ENCODE data around the gene TSSK6. TPM values are rescaled to one million over a fixed set of nuclear protein-coding genes. Genes with fewer than 3 reads are reported as not detected.

Gene TSSK6
- total and polyA plus RNA-seq, 2 of the 4 experiments (the other 2 are of a cell fraction): 1.3 to 2.2 TPM

DNA sequence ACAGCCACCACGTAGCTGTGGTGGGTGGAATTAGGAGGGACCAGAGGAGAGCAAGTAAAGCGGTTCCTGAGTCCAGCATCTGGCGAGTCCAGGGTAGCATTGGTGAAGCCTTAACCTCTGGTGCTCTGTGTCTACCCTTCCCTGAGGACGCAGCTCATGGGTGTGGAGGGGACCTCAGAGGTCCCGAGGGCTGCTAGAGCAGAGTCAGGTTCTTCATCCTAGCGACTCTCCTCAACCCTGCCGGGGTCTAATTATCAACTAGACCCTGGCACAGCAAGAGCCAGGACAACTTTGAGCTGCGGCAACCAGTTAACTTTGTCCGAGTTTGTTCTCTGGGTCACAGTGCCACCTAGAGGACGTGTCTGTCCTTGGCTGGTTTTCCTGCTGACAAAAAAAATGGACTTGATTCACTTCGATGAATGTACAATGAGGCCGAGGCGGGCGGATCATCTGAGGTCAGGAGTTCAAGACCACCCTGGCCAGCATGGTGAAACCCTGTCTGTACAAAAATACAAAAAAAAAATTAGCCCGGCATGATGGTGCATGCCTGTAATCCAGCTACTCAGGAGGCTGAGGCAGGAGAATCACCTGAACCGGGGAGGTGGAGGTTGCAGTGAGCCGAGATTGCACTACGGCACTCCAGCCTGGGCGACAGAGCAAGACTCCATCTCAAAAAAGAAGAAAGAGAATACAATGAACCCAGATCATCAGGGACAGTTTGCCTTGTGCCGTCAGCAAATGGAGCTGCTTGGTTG is 25.0 kb downstream of the TSSK6 start (continued):
- TF ChIP-seq MAZ (IDR thresholded peaks at IDR 0.05; ENCODE audit: borderline replicate concordance, low read depth, low read length): no peak
- no peak for TF ChIP-seq CEBPB (IDR thresholded peaks at IDR 0.05; ENCODE audit: low read depth, low read length)

DNA sequence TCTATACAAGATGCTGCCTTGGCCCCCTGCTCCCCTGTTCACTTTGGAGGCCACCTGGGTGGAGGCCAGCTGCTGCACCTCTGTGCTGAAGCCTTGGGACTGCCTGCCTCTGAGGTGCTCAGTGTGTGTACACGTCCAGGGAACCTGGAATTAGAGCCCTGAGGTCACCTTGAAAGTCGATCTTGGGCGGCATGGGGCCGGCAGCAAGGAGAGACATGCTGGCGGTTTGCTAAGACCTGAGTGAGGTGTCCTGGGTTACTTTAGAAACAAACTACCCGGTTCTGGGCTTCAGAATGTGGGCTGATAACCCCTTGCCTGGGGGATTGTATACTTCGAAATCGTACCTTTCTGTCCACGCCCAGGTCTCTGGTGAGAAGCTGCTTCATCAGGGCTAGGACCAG is 25.5 kb downstream of the TSSK6 start:
- CTCF ChIA-PET: interaction anchor here (1.0 to 2.7 kb wide), 5 partner anchors 84 to 127 kb away, joined by 3 to 15 read pairs (median 4); partner anchors contain the start of gene GATAD2A
- Histone ChIP-seq H4K91ac (ENCODE audit: insufficient read depth, low read depth, low read length) (peak overlapping the region; percentile 84), H3K9ac (ENCODE audit: low read depth, low read length) (peak overlapping the region; percentile 5; the same call in 1 of the 2 replicates), H3K56ac (ENCODE audit: extremely low read depth, insufficient read depth, low read length) (no peak overlapping the region), H3K4me3 (ENCODE audit: insufficient read depth, low read depth, low read length) (no peak overlapping the region), H4K8ac (ENCODE audit: low read depth in 2 of 2, low read length in 2 of 2) (peak overlapping the region; percentile 64 to 94; a peak in 3 of 4 replicates), H3K27ac (ENCODE audit: insufficient read depth, low read length) (peak overlapping the region; percentile 68), H2BK15ac (ENCODE audit: low read depth, low read length) (peak overlapping the region; percentile 21; the same call in 1 of the 3 replicates), H3K23ac (ENCODE audit: low read depth, low read length) (peak overlapping the region; percentile 13; the same call in 1 of the 2 replicates), H3K18ac (ENCODE audit: low read depth, low read length) (peak overlapping the region; percentile 63; the same call in 1 of the 2 replicates), H2AK9ac (replicated peaks; ENCODE audit: low read depth, low read length, poor library complexity) (peak overlapping the region; percentile 67), H3K9me1 (ENCODE audit: insufficient read depth, low read length) (peaks cover 18% of the 10 kb centered on the region), H3K4me1 (ENCODE audit: control insufficient read depth, insufficient read depth, low read length) (peaks cover 37% of the 10 kb centered on the region), H2BK120ac (ENCODE audit: low read depth, low read length) (peak overlapping the region; percentile 53), H2AFZ (replicated peaks; ENCODE audit: low read length, poor library complexity) (peak overlapping the region; percentile 83), H2AK5ac (ENCODE audit: low read depth, low read length) (peak overlapping the region; percentile 92), H3K27me3 (ENCODE audit: control insufficient read depth, insufficient read depth, low read length) (no peaks in the 10 kb centered on the region), H3K79me1 (ENCODE audit: low read depth in 1 of 2, low read length in 2 of 2) (peaks cover 13 to 81% of the 10 kb centered on the region in 2 experiments; a peak in 3 of 4 replicates), H4K20me1 (ENCODE audit: insufficient read depth, low read length) (no peaks in the 10 kb centered on the region; the same call in 1 of the 2 replicates), H3K9me3 (ENCODE audit: control insufficient read depth, insufficient read depth, low read length) (no peaks in the 10 kb centered on the region), H4K5ac (ENCODE audit: low read depth, low read length) (peak overlapping the region; percentile 93), H3K4ac (ENCODE audit: low read depth, low read length) (peak overlapping the region; percentile 65), H3K14ac (replicated peaks; ENCODE audit: low read depth, low read length) (peak overlapping the region; percentile 27), H3K36me3 (ENCODE audit: control insufficient read depth, insufficient read depth, low read length) (peaks cover 24% of the 10 kb centered on the region), H3K4me2 (ENCODE audit: low read depth, low read length) (peak overlapping the region; percentile 67), H2BK5ac (ENCODE audit: low read depth, low read length, poor library complexity, severe bottlenecking) (peak overlapping the region; percentile 73), H2BK20ac (ENCODE audit: low read depth, low read length) (peak overlapping the region; percentile 23; the same call in 1 of the 2 replicates)
- dilution Hi-C loops (cut with HindIII; ENCODE audit: low sequenced_read_pairs, unreplicated experiment) (no loop called here), in situ Hi-C loops (cut with MboI; ENCODE audit: low sequenced_read_pairs) (loop anchor here (5.0 kb wide), 1 partner anchor 123 kb away; no protein-coding TSS in a partner anchor), intact Hi-C loops (cut with micrococcal nuclease) (loop anchor here (1.0 to 5.0 kb wide), 3 partner anchors 85 to 124 kb away; partner anchors contain the start of gene GATAD2A)
- no peak for DNase-seq
- POLR2A ChIA-PET (ENCODE audit: unreplicated experiment): no interaction called here
- WGBS, 2 experiments (ENCODE audit: extremely low coverage in 2 of 2, insufficient read length in 1 of 2): 63% methylated on average over 9 of the region's 9 CpGs; no CpG with 5 or more reads in 1 of the 2 experiments
- TF ChIP-seq POLR2A (IDR thresholded peaks at IDR 0.05; ENCODE audit: low read depth, low read length): no peak
- no peak for TF ChIP-seq RFX5 (IDR thresholded peaks at IDR 0.05; ENCODE audit: low read depth, low read length)
- no peak for TF ChIP-seq ELK1 (IDR thresholded peaks at IDR 0.05; ENCODE audit: borderline replicate concordance, low read depth, low read length)
- no peak for TF ChIP-seq CHD1 (IDR thresholded peaks at IDR 0.05; ENCODE audit: low read depth, low read length)
- TF ChIP-seq CTCF (conservative IDR thresholded peaks at IDR 0.05; ENCODE audit: low read depth, low read length): no peak
- no peak for TF ChIP-seq SMC3 (IDR thresholded peaks at IDR 0.05; ENCODE audit: low read depth, low read length)
- BruUV-seq (replicated peaks): no TSS peak
- no peak for ATAC-seq (ENCODE audit: low read depth)

Measured in IMR-90 (cell line).